K562 (cell line): ENCODE data around the gene TALDO1. TPM values are rescaled to one million over a fixed set of nuclear protein-coding genes. Genes with fewer than 3 reads are reported as not detected.

Source experiments
- ARID1B ChIP-seq: fragments of 450-650 bp; IDR thresholded peaks from 2 replicates; pipeline ENCODE4 v1.6.1; 2016; ENCODE audit warnings: antibody characterized with exemption, mild to moderate bottlenecking, inconsistent platforms
- ATF7 ChIP-seq: fragments of 450-650 bp; IDR thresholded peaks from 2 replicates; pipeline ENCODE4 v1.7.1; 2014; ENCODE audit warnings: mild to moderate bottlenecking, moderate library complexity
- CAMTA2 ChIP-seq: fragments of 250-450 bp; sonication (Bioruptor Pico); conservative IDR thresholded peaks from 2 replicates; pipeline ENCODE4 v1.5.1; 2022
- E2F8 ChIP-seq: fragments of 450-650 bp; IDR thresholded peaks from 2 replicates; pipeline ENCODE4 v1.7.1; 2018; ENCODE audit warnings: mild to moderate bottlenecking, low read depth; ENCODE audit not compliant: partially characterized antibody
- FOSL1 ChIP-seq: fragments of 200-800 bp; sonication (Bioruptor generic); conservative IDR thresholded peaks from 2 replicates; pipeline ENCODE4 v1.6.1; 2016; ENCODE audit warnings: missing genetic modification characterization, missing compliant biosample characterization
- HMBOX1 ChIP-seq: sonication (generic); IDR thresholded peaks from 2 replicates; pipeline ENCODE4 v1.6.1; 2016
- HNRNPL ChIP-seq: fragments of 200-400 bp; formaldehyde crosslinking; IDR thresholded peaks from 2 replicates; pipeline ENCODE4 v1.6.1; 2017; ENCODE audit warnings: low read depth, mild to moderate bottlenecking, low read length
- JUNB ChIP-seq: fragments of 450-650 bp; formaldehyde crosslinking; conservative IDR thresholded peaks from 2 replicates; pipeline ENCODE4 v1.4.0; 2020; ENCODE audit warnings: mild to moderate bottlenecking
- MAX ChIP-seq: sonication (generic); formaldehyde crosslinking; IDR thresholded peaks from 2 replicates; pipeline ENCODE4 v1.9.0; 2022; ENCODE audit warnings: mild to moderate bottlenecking, missing genetic modification reagents
- MCM2 ChIP-seq: fragments of 450-650 bp; IDR thresholded peaks from 2 replicates; pipeline ENCODE4 v1.6.1; 2017; ENCODE audit warnings: low read depth, mild to moderate bottlenecking
- PTRF ChIP-seq: fragments of 450-650 bp; IDR thresholded peaks from 2 replicates; pipeline ENCODE4 v1.6.1; 2016; ENCODE audit warnings: mild to moderate bottlenecking, missing genetic modification characterization, missing compliant biosample characterization
- SIX5 ChIP-seq, 2 experiments: IDR thresholded peaks; 2 replicates each; pipeline ENCODE4 v1.6.1; 2011; ENCODE audit warnings: low read length in 2 of 2, borderline replicate concordance in 1 of 2, low read depth in 1 of 2, mild to moderate bottlenecking in 1 of 2, moderate library complexity in 1 of 2; ENCODE audit not compliant: insufficient read depth in 1 of 2
- SRSF3 ChIP-seq: fragments of 200-400 bp; formaldehyde crosslinking; IDR thresholded peaks from 2 replicates; pipeline ENCODE4 v1.6.1; 2016; ENCODE audit warnings: mild to moderate bottlenecking, low read length, moderate library complexity; ENCODE audit not compliant: insufficient read depth
- SUPT5H ChIP-seq: fragments of 450-650 bp; IDR thresholded peaks from 2 replicates; pipeline ENCODE4 v1.6.1; 2016
- XRCC3 ChIP-seq: fragments of 450-650 bp; IDR thresholded peaks from 2 replicates; pipeline ENCODE4 v1.6.1; 2017; ENCODE audit warnings: mild to moderate bottlenecking, moderate library complexity
- ZBTB17 ChIP-seq: fragments of 450-650 bp; formaldehyde crosslinking; IDR thresholded peaks from 2 replicates; pipeline ENCODE4 v1.4.0; 2020; ENCODE audit warnings: mild to moderate bottlenecking
- ZBTB34 ChIP-seq: fragments of 250-450 bp; sonication (Bioruptor Pico); IDR thresholded peaks from 2 replicates; pipeline ENCODE4 v1.8.0; 2021; ENCODE audit warnings: mild to moderate bottlenecking, moderate library complexity
- ZC3H11A ChIP-seq: IDR thresholded peaks from 2 replicates; pipeline ENCODE4 v1.6.1; 2012; ENCODE audit warnings: low read depth, low read length, improper control_type of control experiment
- ZNF133 ChIP-seq: fragments of 250-450 bp; sonication (Bioruptor Pico); IDR thresholded peaks from 2 replicates; pipeline ENCODE4 v1.4.0; 2020; ENCODE audit warnings: mild to moderate bottlenecking
- ZNF512 ChIP-seq: IDR thresholded peaks from 2 replicates; pipeline ENCODE4 v1.6.1; 2016; ENCODE audit warnings: missing genetic modification characterization, missing compliant biosample characterization
- ZNF696 ChIP-seq: fragments of 250-450 bp; sonication (Bioruptor Pico); conservative IDR thresholded peaks from 2 replicates; pipeline ENCODE4 v1.4.0; 2020; ENCODE audit warnings: mild to moderate bottlenecking, moderate library complexity
- ZNF785 ChIP-seq: fragments of 250-450 bp; sonication (Bioruptor Pico); IDR thresholded peaks from 2 replicates; pipeline ENCODE4 v1.4.0; 2020; ENCODE audit warnings: mild to moderate bottlenecking
- polyA plus RNA-seq, 8 experiments: library from polyadenylated mRNA; depleted of rRNA in 4 of 8; stranded (reverse) in 5 of 8; unstranded in 3 of 8; fragments of >200 nt; fragmentation: Nextera tagmentation in 2 of 8; fragmentation: Illumina TruSeq in 1 of 8; extraction: Ambion mirVana in 2 of 8; extraction: Trizol in 1 of 8; gene quantifications; 2 replicates each; pipeline versions ENCODE4 v1.2.1 to v1.2.3, GENCODE V29; 2011 to 2014; ENCODE audit warnings: inconsistent platforms in 1 of 8, missing spikeins in 1 of 8
- total RNA-seq, 7 experiments: library from RNA; depleted of rRNA in 6 of 7; stranded (reverse); fragments of >200 nt in 6 of 7; fragmentation: Illumina TruSeq in 2 of 7; extraction: Trizol in 2 of 7; gene quantifications; 2 replicates each; pipeline versions ENCODE4 v1.2.1 to v1.2.3, GENCODE V29; 2011 to 2021; ENCODE audit warnings: low replicate concordance in 1 of 7

The TALDO1 gene
- total and polyA plus RNA-seq, 9 of the 15 experiments (the other 6 are each of a cell fraction or from before 2014, with no cell fraction given), result 260 to 541 (median 441) TPM

- no peak for TF ChIP-seq ZNF133 (CRISPR knock-in tag)
- TF ChIP-seq MCM2, result no peak
- no peak for TF ChIP-seq PTRF (tag)
- TF ChIP-seq ARID1B, result peak; percentile 41
- TF ChIP-seq MAX (CRISPR knock-in tag), result peak; percentile 96
- TF ChIP-seq ZC3H11A, result 0 out of 2 replicates have a peak, but pooled peaks have one; percentile 30
- TF ChIP-seq ZNF696 (CRISPR knock-in tag), result no peak
- peak; percentile 36; the same call in 1 of the 2 replicates for TF ChIP-seq JUNB
- TF ChIP-seq CAMTA2 (CRISPR knock-in tag), result no peak
- TF ChIP-seq SRSF3, result no peak
- TF ChIP-seq ZNF785, result no peak
- TF ChIP-seq E2F8, result peak; percentile 96
- TF ChIP-seq SUPT5H, result peak; percentile 87
- TF ChIP-seq HNRNPL, result peak; percentile 90
- TF ChIP-seq FOSL1 (tag), result peak; percentile 58
- peak; percentile 96 for TF ChIP-seq ATF7
- no peak for TF ChIP-seq XRCC3
- no peak for TF ChIP-seq HMBOX1
- TF ChIP-seq ZBTB34, result no peak
- TF ChIP-seq ZBTB17, result no peak
- TF ChIP-seq ZNF512, result no peak
- TF ChIP-seq SIX5 (IDR thresholded peaks at IDR 0.05; ENCODE audit: borderline replicate concordance in 1 of 2, insufficient read depth in 1 of 2, low read depth in 1 of 2, low read length in 2 of 2), result peak; percentile 81 to 83
Observed at GRCh38 chr11:809287-810039, 62.2 kb downstream of the TALDO1 start, which contains the start of gene RPLP2 (continued).
